DMS 273 treated with DMSO at 0.1 percent for 48 hours (cell line): Measurements from ENCODE around the gene IGSF3.
"Not testable (repeated sequence)": the region's sequence is repeated elsewhere in the genome, so short reads cannot be mapped to it uniquely, and the experiment has no call there.

Experiments
- DNase-seq: peaks from one replicate; lab custom pipeline; 2025; lab: John Stamatoyannopoulos, UW

The IGSF3 gene

DNA sequence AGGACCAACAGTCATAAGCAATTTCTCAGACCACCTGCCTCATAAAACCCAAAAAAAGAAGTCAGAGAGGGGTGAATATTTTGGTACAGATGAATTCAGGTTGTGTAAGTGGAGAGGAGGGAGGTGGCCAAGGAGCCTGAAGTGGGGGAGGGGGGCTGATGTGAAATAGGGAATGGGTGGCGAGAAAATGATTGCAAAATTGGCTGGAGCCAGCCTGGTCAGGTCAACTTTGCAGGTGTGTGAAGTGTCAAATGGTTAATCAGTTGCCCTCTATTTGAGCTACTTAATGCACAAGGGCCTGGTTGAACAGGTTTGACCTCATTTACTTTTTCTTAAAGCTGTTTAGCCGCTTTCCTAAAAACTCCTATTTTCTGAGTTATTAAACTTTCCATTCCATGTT, 38.1 kb downstream of the IGSF3 start:
- DNase-seq = not testable (repeated sequence)

DNA sequence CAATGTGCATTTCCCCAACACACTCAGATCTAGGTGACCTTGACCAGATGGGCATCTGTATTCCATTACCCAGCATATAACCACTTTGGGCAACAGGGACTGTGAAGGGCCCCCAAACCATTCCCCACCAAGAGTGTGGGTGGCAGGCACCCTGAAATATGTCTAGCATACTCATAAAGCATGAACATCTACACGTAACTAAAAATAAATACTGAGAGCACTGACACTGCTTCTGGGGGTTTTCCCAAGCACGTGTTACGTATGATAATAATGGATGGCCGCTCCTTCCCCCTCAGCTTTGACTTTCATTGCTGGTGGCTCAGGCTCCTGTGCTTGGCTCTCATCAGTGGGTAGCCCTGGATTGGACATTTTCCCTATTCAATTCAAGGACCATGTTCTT, 39.1 kb downstream of the IGSF3 start:
- DNase-seq = no peak

DNA sequence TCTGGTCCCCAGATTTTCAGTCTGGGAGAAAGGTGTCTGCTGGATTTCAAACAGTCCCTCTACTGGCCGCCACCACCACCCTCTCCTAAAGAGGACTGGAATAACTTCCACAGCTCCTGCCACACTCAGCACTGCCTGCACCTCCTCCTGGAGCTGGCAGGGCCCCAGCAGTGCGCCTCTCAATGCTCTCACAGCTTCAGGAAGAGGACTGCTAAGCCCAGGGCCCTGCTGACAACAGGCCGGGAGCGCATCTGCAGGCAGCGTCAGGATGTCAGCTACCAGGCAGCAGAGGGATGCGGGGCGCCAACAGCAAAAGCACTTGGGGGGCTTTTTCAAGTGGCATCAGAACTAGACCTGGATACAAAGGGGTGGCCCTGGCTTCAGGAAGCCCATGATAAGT, 40.2 kb downstream of the IGSF3 start:
- DNase-seq = not testable (repeated sequence)

DNA sequence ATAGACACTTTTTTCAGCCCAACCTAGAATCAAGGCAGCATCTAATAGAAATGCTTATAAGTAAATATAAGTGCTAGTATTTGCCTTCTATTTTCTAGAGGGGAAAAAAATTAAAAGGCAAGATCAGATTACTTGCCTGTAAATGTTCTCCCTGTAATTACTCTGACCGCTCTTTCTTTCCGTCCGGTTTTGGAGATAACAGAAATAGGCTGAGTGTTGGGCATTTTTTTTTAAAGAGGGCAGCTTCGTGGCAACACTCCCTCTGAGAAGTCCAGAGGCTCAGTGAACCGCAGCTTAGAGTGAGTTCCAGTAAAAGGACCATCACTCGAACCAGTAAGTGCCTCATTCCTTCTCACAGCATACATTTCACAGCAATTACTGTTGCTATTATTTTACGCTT, 40.6 kb downstream of the IGSF3 start:
- not testable (repeated sequence) for DNase-seq

DNA sequence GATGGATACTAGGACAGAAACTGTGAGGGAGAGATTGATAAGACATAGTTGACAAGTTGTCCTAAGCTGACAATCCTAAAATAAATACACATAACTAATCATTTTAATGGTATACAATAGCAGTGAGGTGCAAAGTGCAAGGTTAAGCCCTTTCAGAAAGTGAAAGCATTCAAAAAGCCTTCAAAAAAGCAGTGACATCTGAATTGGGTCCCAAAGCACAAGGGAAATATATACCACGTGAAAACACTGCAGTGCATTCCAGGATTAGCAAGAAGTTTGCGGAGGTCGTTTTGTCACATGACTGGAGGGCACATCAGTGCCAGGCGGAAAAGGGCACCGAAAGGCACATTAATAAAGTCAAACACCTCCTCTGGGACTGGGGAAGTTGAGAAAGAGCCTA, 42.4 kb downstream of the IGSF3 start:
- not testable (repeated sequence) for DNase-seq

DNA sequence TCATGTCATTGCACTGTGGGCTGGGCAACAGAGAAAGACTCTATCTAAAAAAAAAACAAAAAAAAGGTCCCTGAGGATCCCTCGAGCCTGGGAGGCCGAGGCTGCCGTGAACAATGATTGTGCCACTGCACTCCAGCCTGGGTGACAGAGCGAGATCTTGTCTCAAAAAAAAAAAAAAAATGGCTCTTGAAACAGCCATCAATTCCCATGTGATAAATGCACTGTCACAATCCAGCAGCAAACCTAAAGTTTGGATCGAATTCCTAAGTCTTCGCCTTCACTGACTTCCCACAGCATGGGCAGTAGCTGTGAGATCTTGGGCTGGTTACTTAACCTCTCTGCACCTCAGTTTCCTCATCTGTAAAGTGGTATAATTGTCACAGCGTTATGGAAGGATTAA, 43.5 kb downstream of the IGSF3 start:
- DNase-seq = no peak

DNA sequence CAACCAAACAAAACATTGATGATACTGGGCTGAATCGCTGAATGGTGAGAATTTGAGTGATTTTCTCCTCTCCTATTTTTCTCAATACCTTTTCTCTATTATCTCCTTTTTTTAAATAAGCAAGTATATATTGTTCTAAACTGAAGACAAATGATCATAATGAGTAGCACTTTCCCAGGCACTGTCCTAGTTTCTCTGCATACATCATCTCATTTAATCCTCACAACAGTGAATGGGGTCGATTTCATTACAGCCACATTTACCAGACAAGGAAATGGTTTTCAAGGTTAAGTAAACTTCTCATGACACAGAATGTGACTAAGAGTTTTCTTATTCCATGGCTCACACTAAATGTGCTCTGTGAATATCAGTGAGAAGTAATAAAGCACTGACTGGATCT, 45.0 kb downstream of the IGSF3 start:
- DNase-seq = not testable (repeated sequence)

DNA sequence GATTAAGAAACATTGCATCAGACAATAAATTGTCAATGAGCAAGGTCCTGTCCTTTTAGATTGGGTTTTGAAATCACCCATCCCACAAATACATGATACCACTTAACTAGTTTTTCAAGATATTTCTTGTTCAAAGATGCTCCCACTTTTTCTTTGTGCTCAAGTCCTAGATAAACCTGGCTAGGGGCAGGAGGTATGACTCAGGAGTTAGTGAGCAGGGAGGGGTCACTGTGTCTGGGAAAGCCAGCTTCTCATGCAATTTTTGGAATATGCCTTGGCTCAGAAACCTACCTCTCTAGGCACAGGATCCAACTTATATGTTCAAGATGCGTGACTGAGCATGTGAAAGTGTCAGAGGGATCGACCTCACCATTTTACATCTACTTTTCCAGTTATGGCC, 45.8 kb downstream of the IGSF3 start:
- DNase-seq = not testable (repeated sequence)

DNA sequence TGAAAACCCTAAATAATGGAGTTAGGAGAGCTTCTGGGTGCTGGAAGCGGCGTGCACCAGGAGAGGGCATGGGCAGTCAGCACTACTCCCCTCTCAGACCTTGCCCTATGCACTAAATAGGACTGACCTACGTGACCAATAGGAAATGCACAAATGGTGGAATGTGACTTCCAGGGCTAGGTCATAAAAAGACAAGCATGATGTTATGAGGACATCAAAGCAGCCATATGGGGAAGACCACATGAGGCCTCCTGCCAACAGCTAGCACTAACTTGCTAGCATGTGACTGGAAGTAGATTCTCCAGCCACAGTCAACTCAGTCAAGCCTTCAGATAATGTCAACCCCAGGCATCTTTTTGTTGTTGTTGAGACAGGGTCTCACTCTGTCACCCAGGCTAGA, 47.1 kb downstream of the IGSF3 start:
- not testable (repeated sequence) for DNase-seq

DNA sequence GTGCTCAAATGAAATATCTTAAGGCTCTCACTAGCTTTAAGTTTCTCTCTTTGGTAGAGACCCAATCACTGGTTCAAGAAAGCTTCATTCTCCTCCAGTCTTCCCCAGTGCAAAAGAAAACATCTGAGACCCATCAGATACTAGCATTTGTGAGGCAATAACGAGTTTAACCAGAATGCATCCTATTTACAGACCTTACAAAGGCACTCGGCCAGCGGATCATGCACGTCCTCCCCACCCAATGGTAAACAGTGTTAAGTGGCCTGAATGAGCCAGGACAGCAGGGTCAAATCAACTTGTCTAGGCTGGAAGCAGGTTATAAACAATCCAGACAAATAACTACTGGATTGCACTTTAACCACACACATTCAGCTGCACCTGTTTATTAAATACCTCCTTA, 48.4 kb downstream of the IGSF3 start:
- DNase-seq = not testable (repeated sequence)

DNA sequence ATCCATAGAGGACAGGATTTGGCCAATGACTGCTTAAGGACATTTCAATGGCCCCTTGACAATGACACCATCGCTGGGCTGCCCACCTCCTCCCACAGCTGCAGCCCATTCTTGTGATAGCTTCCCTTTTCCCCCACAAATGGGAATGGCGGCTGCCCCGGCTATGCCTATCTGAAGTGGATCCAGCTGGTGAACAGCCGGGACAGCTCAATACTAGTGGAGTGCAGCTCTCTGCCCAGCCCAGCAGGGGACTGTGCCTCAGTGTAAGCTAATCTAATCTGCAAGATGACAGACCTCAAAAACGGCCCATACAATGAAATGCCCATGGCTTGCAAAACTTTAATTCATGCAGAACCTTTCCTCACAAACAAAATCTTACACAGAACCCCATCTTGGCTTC, 49.7 kb downstream of the IGSF3 start:
- DNase-seq = not testable (repeated sequence)

DNA sequence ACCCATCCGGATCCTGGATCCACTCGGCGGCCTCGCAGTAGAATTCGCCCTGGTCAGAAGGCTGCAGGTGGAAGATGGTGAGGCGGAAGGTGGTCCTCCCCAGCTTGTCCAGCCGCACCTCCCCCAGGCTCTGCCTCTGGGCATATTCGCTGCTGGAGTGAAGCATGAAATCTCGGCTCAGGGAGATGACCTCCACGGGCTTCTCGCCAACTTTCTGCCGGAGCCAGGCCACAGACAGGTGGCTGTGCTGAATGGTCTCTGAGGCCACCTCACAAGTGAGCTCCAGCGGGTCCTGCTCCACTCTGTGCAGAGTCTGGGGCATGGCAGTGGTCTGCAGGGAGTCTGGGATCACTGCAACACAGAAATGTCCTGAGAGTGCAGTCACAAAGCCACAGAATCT, 53.7 kb downstream of the IGSF3 start:
- DNase-seq = not testable (repeated sequence)

DNA sequence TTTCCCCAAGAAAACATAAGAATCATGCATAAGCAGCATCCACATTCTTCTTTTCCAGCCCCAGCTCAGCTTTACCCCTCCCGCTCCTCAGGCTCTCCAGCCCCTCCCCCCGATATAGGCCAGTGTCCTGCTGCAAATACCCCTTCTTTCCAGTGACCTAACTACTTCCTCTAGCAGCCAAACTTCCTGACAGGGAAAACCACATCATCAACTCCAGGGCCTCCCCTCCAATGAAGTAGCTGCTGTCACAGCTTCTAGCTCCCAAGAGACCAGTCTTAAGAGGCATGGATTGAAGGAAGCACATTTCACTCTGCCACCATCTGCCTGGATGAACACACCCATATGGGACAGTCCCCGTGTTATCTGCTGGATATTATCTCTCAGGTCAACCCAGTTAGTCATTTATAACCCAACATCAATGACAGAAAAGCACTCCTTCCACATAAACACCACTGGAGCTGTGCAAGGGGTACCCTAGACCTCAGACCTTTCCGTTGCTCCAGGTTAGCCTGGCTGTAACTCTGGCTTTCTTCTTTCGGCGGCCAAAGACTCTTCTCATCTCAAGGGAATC, 57.6 kb downstream of the IGSF3 start:
- not testable (repeated sequence) for DNase-seq

DNA sequence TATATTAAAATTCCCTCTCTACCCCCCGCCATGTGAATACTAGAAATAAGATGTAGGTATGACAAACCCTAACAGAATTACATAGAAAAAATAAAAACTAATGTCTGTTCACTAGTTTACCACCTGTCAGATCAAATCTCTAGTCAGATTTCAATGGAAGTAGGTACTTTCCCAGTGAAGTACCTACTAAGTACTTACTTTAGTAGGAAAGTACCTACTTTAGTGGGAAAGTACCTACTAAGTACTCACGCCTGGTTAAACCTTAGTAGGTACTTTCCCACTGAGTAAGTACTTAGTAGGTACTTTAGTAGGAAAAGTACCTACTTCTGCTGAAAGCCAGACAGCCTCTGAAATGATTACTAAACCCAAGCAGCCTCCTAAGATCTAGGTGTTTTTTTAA, 58.7 kb downstream of the IGSF3 start:
- DNase-seq = not testable (repeated sequence)

DNA sequence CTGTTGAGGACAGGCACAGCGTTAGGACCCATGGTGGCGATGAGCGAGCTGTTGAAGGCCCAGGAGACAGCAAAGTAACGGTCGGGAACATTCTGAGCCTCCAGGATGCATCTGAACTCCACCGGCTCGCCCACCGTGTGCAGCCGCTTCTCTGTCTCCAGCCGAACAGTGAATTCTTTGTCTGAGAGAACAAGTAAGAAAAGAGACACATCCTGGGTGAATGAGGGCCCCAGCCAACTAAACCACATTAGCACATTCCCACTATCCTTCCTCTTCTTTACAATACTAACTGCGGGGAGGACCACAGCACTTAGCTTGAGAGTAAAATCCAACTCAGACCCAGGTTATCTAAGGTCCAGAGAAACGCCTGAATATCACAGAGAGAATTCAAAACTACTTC, 59.4 kb downstream of the IGSF3 start:
- DNase-seq = not testable (repeated sequence)

DNA sequence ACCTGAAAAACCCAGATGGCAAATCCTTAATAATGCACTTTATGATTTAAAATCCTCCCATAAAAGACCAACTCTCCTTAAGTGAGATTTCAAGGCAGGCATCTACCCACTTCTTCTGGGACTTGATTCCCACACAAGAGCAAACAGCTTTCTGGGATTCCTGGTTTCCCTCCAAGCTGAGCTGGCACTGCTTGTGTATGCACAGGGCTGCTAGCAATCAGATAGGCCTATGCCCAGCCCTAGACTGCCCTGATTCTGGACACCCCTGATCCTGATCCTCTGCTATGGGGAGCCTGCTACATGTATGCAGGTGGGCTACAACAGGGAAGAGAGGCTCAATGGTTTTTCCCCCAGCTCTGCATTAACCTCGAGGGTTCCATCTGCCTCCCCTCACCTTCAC, 60.1 kb downstream of the IGSF3 start:
- not testable (repeated sequence) for DNase-seq

DNA sequence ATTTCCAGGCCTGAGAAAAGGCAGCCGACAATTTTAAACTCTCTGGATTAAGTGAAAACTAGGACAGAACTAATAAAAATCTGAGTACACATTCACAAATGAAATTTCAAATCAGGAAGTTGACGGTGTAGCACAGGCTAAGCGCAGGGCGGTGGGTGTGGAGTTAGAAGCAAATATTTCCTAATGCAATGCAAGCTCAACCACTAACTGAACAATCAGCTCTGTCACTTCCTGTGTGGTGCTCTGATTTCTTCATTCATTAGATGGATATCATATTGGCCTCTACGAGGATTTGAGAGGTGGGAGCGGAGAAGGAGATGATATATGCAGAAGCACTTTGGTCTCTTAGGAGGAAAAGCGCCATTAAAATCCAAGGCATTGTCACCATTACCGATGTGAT, 61.5 kb downstream of the IGSF3 start:
- not testable (repeated sequence) for DNase-seq

DNA sequence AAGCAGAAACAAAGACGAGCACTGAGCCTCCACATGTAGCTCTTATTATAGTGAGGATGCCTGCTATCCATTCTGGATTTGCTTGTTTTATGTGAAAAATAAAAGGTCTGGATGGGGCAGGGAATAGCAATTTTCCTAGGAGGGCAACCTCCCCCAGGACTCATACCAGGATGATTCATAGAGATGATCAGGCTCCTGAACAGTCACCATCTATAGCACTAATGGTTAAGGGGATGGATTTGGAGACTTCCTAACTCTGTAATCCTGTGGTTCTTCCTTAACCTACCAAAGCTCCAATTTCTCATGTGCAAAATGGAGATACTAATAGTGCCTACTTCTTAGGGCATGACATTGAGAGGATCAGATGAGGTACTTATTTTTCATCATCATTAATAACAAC, 62.2 kb downstream of the IGSF3 start:
- DNase-seq = no peak

DNA sequence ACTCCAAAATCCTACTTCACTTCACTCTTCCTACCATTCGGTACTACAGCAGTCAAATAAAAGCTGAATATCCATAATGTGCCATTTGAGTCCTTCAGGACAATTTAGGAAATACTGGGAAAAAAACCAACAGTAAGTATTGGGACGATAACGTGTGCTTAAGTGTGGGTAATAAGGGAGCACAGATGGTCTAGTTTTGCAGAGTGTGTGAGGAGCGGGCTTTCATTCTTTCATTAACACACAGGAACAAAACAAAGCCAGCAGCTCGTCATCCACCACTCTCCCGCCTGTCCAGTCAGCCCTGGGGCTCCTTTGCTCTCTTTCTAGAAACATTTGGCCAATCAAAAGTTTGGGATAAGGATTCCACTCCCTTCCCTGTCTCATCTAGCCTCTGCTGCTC, 63.1 kb downstream of the IGSF3 start:
- not testable (repeated sequence) for DNase-seq

DNA sequence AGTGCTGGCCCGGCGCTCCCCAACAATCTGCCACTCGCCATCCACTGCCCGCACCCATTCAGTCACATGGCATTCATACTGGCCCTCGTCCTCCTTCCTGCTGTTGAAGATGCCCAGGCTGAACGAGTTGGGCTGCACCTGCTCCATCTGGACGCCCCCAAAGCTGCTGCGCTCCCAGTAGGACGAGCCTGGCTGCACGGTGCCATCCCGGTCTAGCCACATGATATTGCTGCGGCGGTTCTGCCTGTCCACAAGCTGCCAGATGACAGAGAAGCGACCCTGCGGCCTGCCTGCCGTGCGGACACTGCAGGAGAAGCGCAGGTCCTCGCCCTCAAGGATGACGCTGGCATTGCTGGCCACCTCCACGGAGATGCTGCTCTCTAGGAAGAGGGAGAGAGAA, 63.9 kb downstream of the IGSF3 start:
- DNase-seq = not testable (repeated sequence)

DNA sequence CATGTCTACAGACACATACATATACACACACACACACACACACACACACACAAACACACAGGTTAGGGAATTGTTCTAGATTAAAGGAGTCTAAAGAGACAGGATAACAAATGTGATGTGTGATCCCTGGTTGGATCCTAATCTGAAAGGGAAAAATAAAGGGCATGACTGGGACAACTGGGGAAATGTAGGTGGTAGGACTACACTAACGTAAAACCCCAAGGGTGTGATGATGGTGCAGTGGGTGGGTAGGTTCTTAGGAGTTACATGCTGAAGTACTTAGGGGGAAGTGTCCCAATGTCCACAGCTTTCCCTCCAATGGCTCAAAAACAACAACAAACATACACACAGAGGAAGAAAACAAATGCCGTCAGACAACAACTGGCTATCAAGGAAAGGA, 68.2 kb downstream of the IGSF3 start:
- not testable (repeated sequence) for DNase-seq

DNA sequence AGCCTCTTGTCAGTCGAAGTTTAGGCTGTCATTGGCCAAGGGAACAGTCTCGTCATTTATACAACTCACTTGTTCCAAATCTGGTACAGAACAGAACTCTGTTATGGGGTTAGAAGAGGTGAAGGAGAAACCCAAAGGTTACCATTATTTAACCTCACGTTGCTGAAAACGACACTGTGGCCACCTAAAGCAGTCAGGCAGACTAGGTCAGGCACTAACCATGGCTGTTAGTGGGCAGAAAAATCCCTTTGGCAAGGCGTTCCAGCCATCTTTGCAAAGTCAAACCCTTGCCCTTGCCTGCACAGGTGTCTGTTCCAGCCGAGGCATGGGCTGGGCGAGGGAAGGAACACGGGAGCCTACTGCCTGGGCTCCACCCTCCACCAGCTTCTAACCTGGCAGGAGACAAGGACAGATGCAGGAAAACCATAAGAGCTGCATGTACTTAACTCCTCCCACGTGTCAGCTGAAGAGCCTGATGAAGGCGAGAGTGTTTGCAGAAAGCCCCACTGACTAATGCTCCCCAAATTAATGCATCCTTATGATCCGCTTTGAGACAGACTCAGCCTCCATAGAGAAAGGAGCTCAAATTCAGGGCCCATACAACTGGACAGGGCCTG, 69.0 kb downstream of the IGSF3 start:
- DNase-seq = not testable (repeated sequence)

DNA sequence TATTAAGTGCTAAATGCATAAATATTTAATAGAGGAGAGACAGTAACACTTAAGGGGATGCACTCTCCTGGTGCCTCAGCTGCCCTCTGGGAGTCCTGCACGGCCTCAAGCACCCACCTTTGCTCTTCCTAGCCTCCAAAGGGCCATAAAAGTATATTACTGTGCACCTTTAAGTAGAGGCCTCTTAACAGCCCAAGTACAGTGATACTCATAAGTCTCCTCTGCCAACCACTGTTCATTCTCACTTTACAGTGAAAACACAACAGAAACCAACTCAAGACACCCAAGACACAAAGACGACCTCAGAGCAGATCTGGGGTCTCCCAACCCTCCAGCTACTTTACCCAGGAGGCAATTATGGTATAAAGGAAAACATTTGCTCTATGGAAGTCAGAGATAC, 70.1 kb downstream of the IGSF3 start:
- not testable (repeated sequence) for DNase-seq

DNA sequence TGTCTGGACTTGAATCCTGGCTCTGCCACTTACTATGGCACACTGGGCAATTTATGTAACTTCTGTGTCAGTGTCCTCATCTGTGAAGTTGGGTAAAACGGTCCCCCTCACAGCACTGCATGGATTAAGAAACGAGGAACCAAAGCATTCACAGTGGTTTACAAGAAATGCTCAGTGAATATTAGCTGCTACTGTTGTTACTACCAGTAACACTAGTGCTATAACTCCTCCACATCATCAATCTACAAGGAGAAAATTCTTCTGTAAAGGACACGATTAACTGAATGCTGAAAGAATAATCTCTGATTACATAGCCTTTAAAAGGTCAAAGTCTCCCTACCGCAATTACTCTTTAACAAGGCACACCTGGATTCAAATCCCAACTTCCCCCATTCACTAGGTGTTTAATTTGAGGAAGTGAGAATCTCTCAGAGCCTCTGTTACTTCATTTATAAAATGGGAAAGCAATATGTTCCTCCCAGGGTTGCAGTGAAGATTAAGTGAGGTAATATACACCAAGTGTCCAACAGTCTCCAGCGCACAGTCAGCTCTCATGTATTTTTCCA, 70.7 kb downstream of the IGSF3 start:
- not testable (repeated sequence) for DNase-seq
